ENCODE measurements around the gene VIL1. TPM values are rescaled to one million over a fixed set of nuclear protein-coding genes. Genes with fewer than 3 reads are reported as not detected.

VIL1 gene
- total RNA-seq, 2 experiments from 2014 or later: not detected

DNA sequence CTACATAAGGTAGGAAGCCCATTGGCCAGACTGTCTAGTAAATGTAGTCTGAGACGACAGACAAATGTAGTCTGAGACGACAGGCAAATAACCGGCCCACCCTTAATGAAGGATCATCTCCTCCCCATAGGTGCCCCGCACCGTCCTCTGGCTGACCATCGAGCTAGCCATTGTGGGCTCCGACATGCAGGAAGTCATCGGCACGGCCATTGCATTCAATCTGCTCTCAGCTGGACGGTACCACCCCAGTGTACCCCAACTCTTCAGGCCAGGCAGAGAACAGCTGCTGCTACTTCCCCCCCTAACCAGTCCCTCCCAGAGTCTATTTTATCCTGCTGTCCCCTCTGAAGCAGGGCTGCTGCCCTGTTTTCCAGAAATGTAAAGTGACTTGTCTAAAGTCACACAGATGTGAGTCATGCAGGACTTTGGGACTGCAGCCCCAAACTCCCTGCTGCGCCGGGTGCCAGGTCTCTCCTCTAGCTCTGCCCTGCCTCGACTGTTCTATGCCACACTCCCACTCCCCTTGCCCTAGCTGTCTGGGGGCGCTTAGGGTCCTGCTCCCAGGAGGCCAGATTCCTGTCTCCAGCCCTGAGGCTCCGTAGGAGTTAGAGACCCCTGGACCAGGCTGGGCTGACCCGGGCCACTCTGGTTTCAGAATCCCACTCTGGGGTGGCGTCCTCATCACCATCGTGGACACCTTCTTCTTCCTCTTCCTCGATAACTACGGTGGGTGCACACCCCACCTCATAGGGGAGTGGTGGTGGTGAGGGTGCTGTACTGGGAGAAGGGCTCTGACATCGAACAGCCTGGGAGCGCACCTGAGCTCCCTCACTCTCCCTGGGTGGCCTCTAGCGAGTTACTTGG is 32.2 kb upstream of the VIL1 start:
- Mint-ChIP-seq H3K4me1 (ENCODE audit: low read depth) (peaks cover 5% of the 10 kb centered on the region), H3K9me3 (ENCODE audit: insufficient read depth) (no peaks in the 10 kb centered on the region), H3K27ac (no peak overlapping the region), H3K36me3 (ENCODE audit: low read depth) (no peaks in the 10 kb centered on the region), H3K4me3 (no peak overlapping the region), H3K27me3 (ENCODE audit: low read depth) (peaks cover 13% of the 10 kb centered on the region)
- ChIA-PET CTCF (interaction anchor here (0.6 to 1.7 kb wide), 3 partner anchors 10 to 1123 kb away, joined by 3 to 5 read pairs (median 3); no protein-coding TSS in a partner anchor), POLR2A (no interaction called here)
- ATAC-seq (no peak), DNase-seq (no peak)

DNA sequence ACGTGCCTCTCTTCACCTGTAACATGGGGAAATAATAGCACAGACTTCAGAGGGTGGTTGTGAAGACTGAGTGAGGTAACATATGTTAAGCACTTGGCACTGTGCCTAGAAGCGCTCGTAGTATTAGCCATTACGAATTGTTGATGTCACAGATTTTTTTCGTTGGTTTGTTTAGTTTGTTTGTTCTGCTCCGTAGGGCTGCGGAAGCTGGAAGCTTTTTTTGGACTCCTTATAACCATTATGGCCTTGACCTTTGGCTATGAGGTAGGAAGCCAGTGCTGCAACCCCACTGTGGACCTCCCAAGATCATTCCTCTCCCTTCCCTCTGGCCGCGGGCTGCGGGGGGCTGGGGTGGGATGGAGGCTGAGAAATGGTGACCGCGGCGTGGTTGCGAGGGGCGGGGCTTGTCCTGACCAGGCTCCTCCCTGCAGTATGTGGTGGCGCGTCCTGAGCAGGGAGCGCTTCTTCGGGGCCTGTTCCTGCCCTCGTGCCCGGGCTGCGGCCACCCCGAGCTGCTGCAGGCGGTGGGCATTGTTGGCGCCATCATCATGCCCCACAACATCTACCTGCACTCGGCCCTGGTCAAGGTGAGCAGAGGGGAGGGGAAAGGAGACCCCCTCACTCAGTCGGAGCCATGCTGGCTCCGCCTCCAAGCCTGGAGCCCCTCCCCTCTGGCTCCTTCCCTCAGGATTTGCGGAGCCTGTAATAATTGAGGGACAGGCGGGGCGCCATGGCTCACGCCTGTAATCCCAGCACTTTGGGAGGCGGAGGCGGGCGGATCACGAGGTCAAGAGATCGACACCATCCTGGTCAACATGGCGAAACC is 31.3 kb upstream of the VIL1 start:
- Mint-ChIP-seq H3K36me3 (ENCODE audit: low read depth) (no peaks in the 10 kb centered on the region), H3K27me3 (ENCODE audit: low read depth) (peaks cover 8% of the 10 kb centered on the region), H3K9me3 (ENCODE audit: insufficient read depth) (no peaks in the 10 kb centered on the region), H3K4me3 (no peak overlapping the region), H3K27ac (no peak overlapping the region), H3K4me1 (ENCODE audit: low read depth) (peaks cover 5% of the 10 kb centered on the region)
- ChIA-PET CTCF (no interaction called here), POLR2A (no interaction called here)
- ATAC-seq: peak; percentile 47
- DNase-seq: no peak

DNA sequence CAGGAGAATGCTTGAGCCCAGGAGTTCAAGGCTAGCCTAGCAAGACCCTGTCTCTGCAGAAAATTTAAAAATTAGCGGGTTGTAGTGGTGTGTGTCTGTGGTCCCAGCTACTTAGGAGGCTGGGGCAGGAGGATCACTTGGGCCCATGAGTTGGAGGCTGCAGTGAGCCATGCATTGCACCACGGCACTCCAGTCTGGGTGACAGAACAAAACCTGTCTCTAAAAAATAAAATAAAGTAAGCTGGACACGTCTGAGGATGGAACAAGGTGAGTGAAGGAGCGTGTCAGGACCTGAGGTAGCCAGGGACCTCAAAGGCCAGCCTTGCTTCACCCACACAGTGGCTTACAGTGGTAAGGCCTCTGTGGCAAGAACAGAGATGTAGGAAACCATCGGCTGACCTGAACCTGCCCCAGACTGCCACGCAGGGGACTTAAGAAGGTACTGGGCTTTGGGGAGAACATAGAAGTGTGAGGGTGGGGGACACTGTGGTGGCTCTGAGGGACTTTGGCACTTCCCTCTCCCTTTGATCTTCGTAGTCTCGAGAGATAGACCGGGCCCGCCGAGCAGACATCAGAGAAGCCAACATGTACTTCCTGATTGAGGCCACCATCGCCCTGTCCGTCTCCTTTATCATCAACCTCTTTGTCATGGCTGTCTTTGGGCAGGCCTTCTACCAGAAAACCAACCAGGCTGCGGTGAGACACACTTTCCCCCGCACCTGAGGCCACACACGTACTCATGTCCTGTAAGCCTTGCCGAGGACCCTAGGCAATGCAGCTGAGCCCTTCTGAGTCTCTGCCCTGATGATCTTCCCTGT is 29.4 kb upstream of the VIL1 start:
- Mint-ChIP-seq H3K27me3 (ENCODE audit: low read depth) (peaks cover 8% of the 10 kb centered on the region), H3K9me3 (ENCODE audit: insufficient read depth) (no peaks in the 10 kb centered on the region), H3K36me3 (ENCODE audit: low read depth) (no peaks in the 10 kb centered on the region), H3K4me3 (no peak overlapping the region), H3K27ac (peak overlapping the region; percentile 20), H3K4me1 (ENCODE audit: low read depth) (peaks cover 16% of the 10 kb centered on the region)
- ATAC-seq (no peak), DNase-seq (no peak)
- POLR2A ChIA-PET: no interaction called here
- CTCF ChIA-PET: interaction anchor here (1.1 kb wide), 1 partner anchor 20 kb away, joined by 3 read pairs; no protein-coding TSS in a partner anchor

DNA sequence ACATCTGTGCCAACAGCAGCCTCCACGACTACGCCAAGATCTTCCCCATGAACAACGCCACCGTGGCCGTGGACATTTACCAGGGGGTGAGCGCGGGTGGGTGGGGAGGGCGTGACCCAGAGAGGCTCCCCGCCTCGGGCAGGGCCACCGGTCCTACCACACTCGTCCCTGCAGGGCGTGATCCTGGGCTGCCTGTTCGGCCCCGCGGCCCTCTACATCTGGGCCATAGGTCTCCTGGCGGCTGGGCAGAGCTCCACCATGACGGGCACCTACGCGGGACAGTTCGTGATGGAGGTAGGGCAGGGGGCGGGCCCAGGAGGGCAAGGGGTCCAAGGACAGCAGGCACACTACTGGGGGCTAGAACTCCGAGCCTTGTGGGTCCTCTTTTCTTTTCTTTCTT is 27.7 kb upstream of the VIL1 start:
- Mint-ChIP-seq H3K4me3 (no peak overlapping the region), H3K27me3 (ENCODE audit: low read depth) (peaks cover 8% of the 10 kb centered on the region), H3K27ac (no peak overlapping the region), H3K4me1 (ENCODE audit: low read depth) (peaks cover 28% of the 10 kb centered on the region), H3K9me3 (ENCODE audit: insufficient read depth) (no peaks in the 10 kb centered on the region), H3K36me3 (ENCODE audit: low read depth) (no peaks in the 10 kb centered on the region)
- POLR2A ChIA-PET: no interaction called here
- ATAC-seq (no peak), DNase-seq (no peak)
- CTCF ChIA-PET: interaction anchor here (1.1 to 5.5 kb wide), 3 partner anchors 89 to 93 kb away, joined by 3 to 21 read pairs (median 3); no protein-coding TSS in a partner anchor

DNA sequence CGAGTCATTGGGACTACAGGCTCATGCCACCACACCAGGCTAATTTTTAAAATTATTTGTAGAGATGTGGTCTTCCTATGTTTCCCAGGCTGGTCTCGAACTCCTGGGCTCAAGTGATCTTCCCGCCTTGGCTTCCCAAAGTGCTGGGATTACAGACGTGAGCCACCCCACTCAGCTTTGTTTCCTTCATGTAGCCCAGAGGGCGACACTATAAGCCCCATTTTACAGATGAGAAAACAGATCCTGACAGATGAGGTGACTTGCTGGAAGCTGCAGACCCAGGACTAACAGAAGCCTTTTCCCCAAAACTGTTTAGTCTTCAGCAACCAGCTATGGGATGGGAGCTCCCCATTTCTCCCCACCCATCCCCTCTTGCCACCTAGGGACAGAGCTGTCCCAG is 26.5 kb upstream of the VIL1 start:
- Mint-ChIP-seq H3K27ac (no peak overlapping the region), H3K4me1 (ENCODE audit: low read depth) (peaks cover 31% of the 10 kb centered on the region), H3K4me3 (no peak overlapping the region), H3K9me3 (ENCODE audit: insufficient read depth) (no peaks in the 10 kb centered on the region), H3K27me3 (ENCODE audit: low read depth) (no peaks in the 10 kb centered on the region), H3K36me3 (ENCODE audit: low read depth) (no peaks in the 10 kb centered on the region)
- ATAC-seq: no peak
- ChIA-PET POLR2A (no interaction called here), CTCF (interaction anchor here (1.1 to 5.5 kb wide), 4 partner anchors 36 to 267 kb away, joined by 3 to 21 read pairs (median 4); partner anchors contain the start of genes BCS1L and ZNF142)
- no peak for DNase-seq

DNA sequence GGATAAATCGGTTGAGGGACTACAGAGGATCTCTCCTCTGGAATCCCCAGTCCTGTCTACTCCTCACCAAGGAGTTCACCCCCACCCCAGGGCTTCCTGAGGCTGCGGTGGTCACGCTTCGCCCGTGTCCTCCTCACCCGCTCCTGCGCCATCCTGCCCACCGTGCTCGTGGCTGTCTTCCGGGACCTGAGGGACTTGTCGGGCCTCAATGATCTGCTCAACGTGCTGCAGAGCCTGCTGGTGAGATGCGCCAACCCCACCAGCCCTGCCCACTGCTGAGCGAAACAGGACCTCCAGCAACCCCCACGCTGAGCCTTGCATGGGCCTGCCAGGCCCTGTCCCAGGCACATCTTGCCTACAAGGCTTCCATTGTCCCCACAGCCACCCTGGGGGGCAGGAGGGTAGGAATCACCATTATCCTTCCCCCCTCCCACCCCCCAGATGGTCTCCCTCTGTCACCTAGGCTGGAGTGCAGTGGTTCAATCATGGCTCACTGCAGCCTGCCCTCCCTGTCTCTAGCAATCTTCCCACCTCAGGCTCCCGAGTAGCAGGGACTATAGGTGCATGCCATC is 25.9 kb upstream of the VIL1 start:
- POLR2A ChIA-PET: no interaction called here
- H3K9me3 Mint-ChIP-seq (ENCODE audit: insufficient read depth): no peaks in the 10 kb centered on the region
- peak overlapping the region; percentile 30 for H3K27ac Mint-ChIP-seq
- no peak for DNase-seq
- no peaks in the 10 kb centered on the region for H3K36me3 Mint-ChIP-seq (ENCODE audit: low read depth)
- no peaks in the 10 kb centered on the region for H3K27me3 Mint-ChIP-seq (ENCODE audit: low read depth)
- H3K4me3 Mint-ChIP-seq: no peak overlapping the region
- ATAC-seq: no peak
- CTCF ChIA-PET: interaction anchor here (1.0 to 5.5 kb wide), 8 partner anchors 10 to 294 kb away, joined by 3 to 21 read pairs (median 4); partner anchors contain the start of genes BCS1L, TMBIM1 and ZNF142
- peaks cover 35% of the 10 kb centered on the region for H3K4me1 Mint-ChIP-seq (ENCODE audit: low read depth)

DNA sequence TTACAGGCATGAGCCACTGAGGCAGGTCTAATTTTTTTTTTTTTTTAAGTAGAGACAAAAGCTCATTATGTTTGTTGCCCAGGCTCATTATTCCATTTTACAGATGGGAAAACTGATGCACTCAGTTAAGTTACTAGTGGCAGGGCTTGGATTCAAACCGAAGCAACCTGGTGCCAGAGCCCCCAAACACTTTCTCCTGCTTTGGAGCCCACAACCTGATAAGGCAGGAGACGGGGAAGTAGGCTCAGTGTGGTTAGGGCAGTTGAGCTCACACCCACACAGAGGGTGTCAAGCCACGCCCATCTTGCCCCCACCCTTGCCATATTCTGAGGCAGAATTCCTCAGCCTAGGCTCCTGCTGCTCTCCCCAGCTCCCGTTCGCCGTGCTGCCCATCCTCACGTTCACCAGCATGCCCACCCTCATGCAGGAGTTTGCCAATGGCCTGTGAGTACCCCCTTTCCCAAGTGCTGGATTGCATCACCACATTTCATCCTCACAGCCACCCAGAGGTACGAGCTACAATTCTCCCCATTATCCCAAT is 25.1 kb upstream of the VIL1 start:
- H3K9me3 Mint-ChIP-seq (ENCODE audit: insufficient read depth): no peaks in the 10 kb centered on the region
- no peak overlapping the region for H3K27ac Mint-ChIP-seq
- H3K36me3 Mint-ChIP-seq (ENCODE audit: low read depth): no peaks in the 10 kb centered on the region
- no peak for ATAC-seq
- ChIA-PET POLR2A (no interaction called here), CTCF (interaction anchor here (0.9 to 5.5 kb wide), 9 partner anchors 11 to 294 kb away, joined by 3 to 21 read pairs (median 4); partner anchors contain the start of genes BCS1L, TMBIM1 and ZNF142)
- DNase-seq: no peak
- peaks cover 35% of the 10 kb centered on the region for H3K4me1 Mint-ChIP-seq (ENCODE audit: low read depth)
- H3K27me3 Mint-ChIP-seq (ENCODE audit: low read depth): no peaks in the 10 kb centered on the region
- no peak overlapping the region for H3K4me3 Mint-ChIP-seq

DNA sequence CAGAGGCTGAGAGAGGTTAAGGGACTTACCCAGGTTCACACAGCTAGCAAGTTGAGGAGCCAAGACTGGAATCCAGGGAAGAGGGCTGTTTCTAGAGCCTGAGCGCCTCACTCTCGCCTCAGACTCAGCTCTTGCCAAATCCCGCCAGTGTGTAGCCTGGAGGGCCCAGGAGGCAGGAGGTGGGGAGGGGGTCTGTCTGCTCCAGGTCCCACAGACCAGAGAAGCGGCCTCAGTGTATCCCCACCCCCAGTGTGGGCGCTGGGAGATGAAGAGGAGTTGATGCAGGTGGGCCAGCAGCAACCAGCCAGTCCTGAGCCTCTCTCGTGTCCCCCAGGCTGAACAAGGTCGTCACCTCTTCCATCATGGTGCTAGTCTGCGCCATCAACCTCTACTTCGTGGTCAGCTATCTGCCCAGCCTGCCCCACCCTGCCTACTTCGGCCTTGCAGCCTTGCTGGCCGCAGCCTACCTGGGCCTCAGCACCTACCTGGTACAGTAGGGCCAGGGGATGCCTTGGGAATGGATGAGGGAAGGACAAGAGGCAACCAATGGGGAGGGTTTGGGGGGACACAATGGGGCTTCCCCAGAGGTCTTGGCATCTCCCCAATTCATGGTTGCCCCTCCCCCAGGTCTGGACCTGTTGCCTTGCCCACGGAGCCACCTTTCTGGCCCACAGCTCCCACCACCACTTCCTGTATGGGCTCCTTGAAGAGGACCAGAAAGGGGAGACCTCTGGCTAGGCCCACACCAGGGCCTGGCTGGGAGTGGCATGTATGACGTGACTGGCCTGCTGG is 24.4 kb upstream of the VIL1 start:
- Mint-ChIP-seq H3K27ac (peak overlapping the region; percentile 60), H3K27me3 (ENCODE audit: low read depth) (no peaks in the 10 kb centered on the region), H3K9me3 (ENCODE audit: insufficient read depth) (no peaks in the 10 kb centered on the region), H3K4me3 (peak overlapping the region; percentile 20), H3K36me3 (ENCODE audit: low read depth) (no peaks in the 10 kb centered on the region), H3K4me1 (ENCODE audit: low read depth) (peaks cover 35% of the 10 kb centered on the region)
- DNase-seq (no peak), ATAC-seq (no peak)
- ChIA-PET POLR2A (interaction anchor here (1.1 kb wide), 1 partner anchor 108 kb away, joined by 3 read pairs; no protein-coding TSS in a partner anchor), CTCF (interaction anchor here (0.9 to 5.5 kb wide), 10 partner anchors 11 to 293 kb away, joined by 3 to 21 read pairs (median 4); partner anchors contain the start of genes BCS1L, TMBIM1 and ZNF142)

DNA sequence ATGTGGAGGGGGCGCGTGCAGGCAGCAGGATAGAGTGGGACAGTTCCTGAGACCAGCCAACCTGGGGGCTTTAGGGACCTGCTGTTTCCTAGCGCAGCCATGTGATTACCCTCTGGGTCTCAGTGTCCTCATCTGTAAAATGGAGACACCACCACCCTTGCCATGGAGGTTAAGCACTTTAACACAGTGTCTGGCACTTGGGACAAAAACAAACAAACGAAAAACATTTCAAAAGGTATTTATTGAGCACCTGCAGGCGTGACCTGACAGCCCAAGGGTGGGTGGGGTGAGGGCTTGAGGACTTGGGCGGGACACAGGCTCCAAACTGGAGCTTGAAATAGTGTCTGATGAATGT is 23.9 kb upstream of the VIL1 start:
- ATAC-seq (no peak), DNase-seq (no peak)
- peak overlapping the region; percentile 60 for H3K27ac Mint-ChIP-seq
- H3K9me3 Mint-ChIP-seq (ENCODE audit: insufficient read depth): no peaks in the 10 kb centered on the region
- H3K27me3 Mint-ChIP-seq (ENCODE audit: low read depth): no peaks in the 10 kb centered on the region
- peaks cover 35% of the 10 kb centered on the region for H3K4me1 Mint-ChIP-seq (ENCODE audit: low read depth)
- no peaks in the 10 kb centered on the region for H3K36me3 Mint-ChIP-seq (ENCODE audit: low read depth)
- POLR2A ChIA-PET: interaction anchor here (1.1 to 2.4 kb wide), 2 partner anchors 103 to 108 kb away, joined by 3 to 6 read pairs; partner anchors contain the start of gene TMBIM1
- H3K4me3 Mint-ChIP-seq: peak overlapping the region; percentile 20
- CTCF ChIA-PET: interaction anchor here (1.1 to 5.5 kb wide), 5 partner anchors 12 to 124 kb away, joined by 4 to 21 read pairs (median 7); partner anchors contain the start of genes PNKD and TMBIM1

DNA sequence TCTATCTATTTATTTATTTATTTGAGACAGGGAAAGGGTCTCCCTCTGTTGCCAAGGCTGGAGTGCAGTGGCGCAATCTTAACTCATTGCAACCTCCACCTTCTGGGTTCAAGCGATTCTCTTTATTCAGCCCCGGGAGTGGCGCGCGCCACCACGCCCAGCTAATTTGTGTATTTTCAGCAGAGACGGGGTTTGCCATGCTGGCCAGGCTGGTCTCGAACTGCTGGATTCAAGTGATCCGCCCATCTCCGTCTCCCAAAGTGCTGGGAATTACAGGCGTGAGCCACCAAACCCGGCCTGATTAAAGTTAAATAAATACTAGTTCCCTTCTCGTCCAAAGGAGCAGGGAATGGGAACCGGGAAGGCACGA is 23.5 kb upstream of the VIL1 start:
- Mint-ChIP-seq H3K27me3 (ENCODE audit: low read depth) (no peaks in the 10 kb centered on the region), H3K4me1 (ENCODE audit: low read depth) (peaks cover 35% of the 10 kb centered on the region), H3K27ac (peak overlapping the region; percentile 73), H3K36me3 (ENCODE audit: low read depth) (peaks cover 2% of the 10 kb centered on the region), H3K4me3 (peak overlapping the region; percentile 61), H3K9me3 (ENCODE audit: insufficient read depth) (no peaks in the 10 kb centered on the region)
- DNase-seq (no peak), ATAC-seq (no peak)
- ChIA-PET CTCF (interaction anchor here (1.1 to 5.5 kb wide), 6 partner anchors 11 to 124 kb away, joined by 4 to 21 read pairs (median 12); partner anchors contain the start of gene PNKD), POLR2A (interaction anchor here (1.0 to 2.4 kb wide), 5 partner anchors 10 to 125 kb away, joined by 3 to 23 read pairs (median 6); partner anchors contain the start of genes AAMP, PNKD and TMBIM1)
